AG09309 (cell line): ENCODE results near the gene BLZF1.
"Not testable (repeated sequence)": the region's sequence is repeated elsewhere in the genome, so short reads cannot be mapped to it uniquely, and the experiment has no call there.

Experiments used
- DNase-seq: peaks from one replicate; pipeline ENCODE4 v3.0.0-alpha.2; 2010; ENCODE audit warnings: low read depth
- H3K4me3 ChIP-seq: 2 replicates; pipeline ENCODE4 v1.5.1; 2011; ENCODE audit warnings: mild to moderate bottlenecking, low read depth, low read length, moderate library complexity; ENCODE audit not compliant: control insufficient read depth
- CTCF ChIP-seq: IDR thresholded peaks from 2 replicates; pipeline ENCODE4 v1.5.1; 2011; ENCODE audit warnings: mild to moderate bottlenecking, low read depth, low read length, inconsistent platforms; ENCODE audit not compliant: insufficient read depth, control insufficient read depth; ENCODE audit errors: missing control alignments

BLZF1 gene

DNA sequence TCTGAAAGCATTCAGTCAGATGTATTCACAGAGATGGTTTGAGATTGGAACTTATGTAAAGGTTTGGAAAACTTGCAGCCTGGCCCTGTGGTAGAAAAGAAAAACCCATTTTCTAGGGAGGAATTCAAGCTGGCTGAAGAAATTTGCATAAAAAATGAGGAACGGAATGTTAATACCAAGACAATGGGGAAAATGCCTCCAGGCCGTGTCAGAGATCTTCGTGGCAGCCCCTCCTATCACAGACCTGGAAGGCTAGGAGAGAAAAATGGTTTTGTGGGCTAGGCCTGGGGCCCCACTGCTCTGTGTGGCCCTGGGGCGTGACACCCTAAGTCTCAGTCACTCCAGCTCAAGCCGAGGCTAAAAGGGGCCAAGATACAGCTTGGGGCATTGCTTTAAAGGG is 27.1 kb upstream of the BLZF1 start:
- DNase-seq, result no peak
- no peak overlapping the region for H3K4me3 ChIP-seq
- no peak for TF ChIP-seq CTCF

GRCh38 chr1:169342096-169342495 is 25.9 kb upstream of the BLZF1 start:
- DNase-seq, H3K4me3 ChIP-seq: not testable (repeated sequence)

GRCh38 chr1:169345511-169345910 is 22.5 kb upstream of the BLZF1 start:
- no peak for DNase-seq
- TF ChIP-seq CTCF, result no peak
- H3K4me3 ChIP-seq, result no peak overlapping the region

DNA sequence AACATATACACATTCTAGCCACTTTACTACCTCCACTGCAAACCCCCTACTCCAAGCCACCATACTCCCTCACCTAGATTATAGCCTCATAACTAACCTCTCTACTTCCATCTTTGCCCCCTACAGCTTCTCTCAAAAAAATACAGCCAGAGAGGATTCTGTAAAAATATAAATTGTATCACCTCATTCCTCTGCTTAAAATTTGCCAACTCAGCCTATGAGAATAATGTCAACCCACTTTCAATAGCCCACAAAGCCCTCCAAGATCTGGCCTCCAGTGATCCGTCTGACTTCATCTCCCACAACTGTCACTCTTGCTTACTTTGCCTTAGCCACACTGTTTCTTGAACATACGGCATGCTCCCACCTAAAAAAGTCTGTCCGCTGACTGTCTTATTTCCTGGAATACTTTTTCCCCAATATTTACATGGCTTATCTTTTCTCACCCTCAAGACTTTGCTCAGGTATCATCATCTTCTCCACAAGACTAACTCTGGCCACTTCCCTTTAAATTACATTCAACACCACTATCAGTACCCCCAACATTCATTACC is 21.9 kb upstream of the BLZF1 start:
- no peak for TF ChIP-seq CTCF
- no peak overlapping the region for H3K4me3 ChIP-seq
- DNase-seq, result no peak

DNA sequence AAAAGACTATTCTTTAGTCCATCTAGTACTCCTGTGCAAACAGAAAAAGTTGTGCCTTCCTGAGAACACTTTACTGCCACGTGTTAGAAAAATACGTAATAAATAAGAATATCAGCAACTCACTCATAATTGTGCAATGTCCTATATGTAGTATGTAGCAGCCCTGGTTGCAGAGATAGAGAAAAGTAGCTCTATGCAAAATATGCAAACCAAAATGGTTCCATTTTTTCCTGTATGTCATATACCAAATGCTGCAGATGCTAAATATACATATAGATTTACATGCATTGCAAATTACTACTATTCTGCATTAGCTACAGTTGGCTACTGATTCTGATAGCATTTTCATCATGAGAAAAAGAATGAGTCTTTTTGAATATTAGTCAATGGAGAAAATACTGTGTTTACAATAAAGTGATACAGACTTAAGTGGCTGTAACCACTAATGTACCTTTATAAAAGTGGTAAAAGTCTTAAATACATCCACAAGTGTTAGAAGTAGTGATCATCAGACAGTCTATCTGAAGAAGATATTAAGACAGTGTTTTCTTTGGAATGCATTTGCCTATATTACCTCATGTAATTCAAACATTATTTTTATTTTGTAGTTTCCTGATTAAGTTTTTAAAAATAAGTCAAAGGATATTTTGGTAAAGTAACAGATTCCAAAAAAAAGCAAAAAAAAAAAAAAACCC is 20.2 kb upstream of the BLZF1 start:
- no peak for TF ChIP-seq CTCF
- DNase-seq, result no peak
- no peak overlapping the region for H3K4me3 ChIP-seq

- no peak overlapping the region for H3K4me3 ChIP-seq
- no peak for DNase-seq
- TF ChIP-seq CTCF, result peak; percentile 67
Observed at GRCh38 chr1:169348383-169349036, 19.5 kb upstream of the BLZF1 start.

DNA sequence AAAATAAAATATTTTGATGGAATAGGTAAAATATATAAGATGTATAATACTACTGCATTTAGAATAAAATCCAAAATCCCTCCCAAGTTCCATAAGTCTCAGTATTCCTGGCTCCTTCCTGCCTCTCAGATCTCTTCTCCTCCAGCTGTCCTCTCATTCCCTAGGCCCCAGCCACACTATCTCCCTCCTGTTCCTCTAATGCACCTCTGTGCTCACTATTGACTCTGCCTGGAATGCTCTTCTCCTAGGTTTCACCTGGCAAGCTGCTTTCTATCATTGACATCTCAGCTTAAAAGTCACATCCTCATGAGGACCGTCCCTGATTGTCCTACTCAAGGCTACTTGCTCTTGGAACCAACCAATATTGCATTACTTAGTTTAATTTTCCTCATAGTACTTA is 7.6 kb upstream of the BLZF1 start:
- no peak for TF ChIP-seq CTCF
- DNase-seq, result no peak
- no peak overlapping the region for H3K4me3 ChIP-seq
